Ovary (tissue), 9 donors: Measurements from ENCODE around the gene SETDB1. TPM values are rescaled to one million over a fixed set of nuclear protein-coding genes. Genes with fewer than 3 reads are reported as not detected.
"Not testable (repeated sequence)": the region's sequence is repeated elsewhere in the genome, so short reads cannot be mapped to it uniquely, and the experiment has no call there.

Experiments used
- DNase-seq, 5 donors: peaks; one replicate each; pipeline ENCODE4 v3.0.0-alpha.2; 2019 to 2020
- H3K27ac ChIP-seq, 2 donors: fragments of 200-600 bp; one replicate each; pipeline versions ENCODE4 v1.5.1 to v1.8.0; 2019 to 2022
- H3K27me3 ChIP-seq: fragments of 200-600 bp; one replicate; pipeline ENCODE4 v1.8.0; 2022
- H3K36me3 ChIP-seq: fragments of 200-600 bp; sonication (generic); one replicate; pipeline ENCODE4 v1.5.1; 2019
- H3K4me1 ChIP-seq: one replicate; pipeline ENCODE4 v1.8.1; 2013; ENCODE audit warnings: mild to moderate bottlenecking, moderate library complexity; ENCODE audit not compliant: insufficient read depth
- H3K4me3 ChIP-seq: fragments of 200-600 bp; sonication (generic); one replicate; pipeline ENCODE4 v1.5.1; 2017
- H3K9me3 ChIP-seq, 2 donors: fragments of 200-600 bp in 1 of 2; sonication (generic) in 1 of 2; one replicate each; pipeline versions ENCODE4 v1.5.1 to v1.8.1; 2013 to 2019; ENCODE audit warnings: mild to moderate bottlenecking in 1 of 2, moderate library complexity in 1 of 2
- CTCF ChIP-seq, 3 donors: fragments of 450-650 bp in 2 of 3; fragments of 200-600 bp in 1 of 3; IDR thresholded peaks; one replicate each; pipeline versions ENCODE4 v1.5.1 to v1.8.0; 2016 to 2022; ENCODE audit warnings: antibody characterized with exemption in 3 of 3, mild to moderate bottlenecking in 1 of 3
- EP300 ChIP-seq: sonication (generic); formaldehyde crosslinking; IDR thresholded peaks from one replicate; pipeline ENCODE4 v1.6.1; 2017; ENCODE audit warnings: antibody characterized with exemption
- POLR2A ChIP-seq: fragments of 450-650 bp; IDR thresholded peaks from one replicate; pipeline ENCODE4 v1.6.1; 2017; ENCODE audit warnings: antibody characterized with exemption, mild to moderate bottlenecking, moderate library complexity
- WGBS, 3 donors: extraction: QIAGEN DNeasy Blood & Tissue Kit in 1 of 3; methylation state at CpG; one replicate each; pipeline versions ENCODE4 v1.1.5 to v1.1.7; 2013 to 2017; 5-methylcytosine and 5-hydroxymethylcytosine counted together
- intact Hi-C, 4 donors: fragments of 100-400 bp; cut with DNase I; formaldehyde crosslinking; loops; one replicate each; pipeline versions ENCODE4 v1.11.0 to v1.15.1; 2022 to 2023
- polyA plus RNA-seq, 2 donors: library from polyadenylated mRNA; stranded (reverse); fragments of 200-250 nt in 1 of 2; fragments of 350-450 nt in 1 of 2; fragmentation: Illumina TruSeq in 1 of 2; extraction: RNeasy Lipid Tissue Mini Kit (QIAGEN cat#74804) in 1 of 2; gene quantifications; one replicate each; pipeline ENCODE4 v1.2.3, GENCODE V29; 2013 to 2014
- total RNA-seq, 7 donors: library from RNA; depleted of rRNA in 2 of 7; stranded (reverse); fragments of >200 nt in 2 of 7; fragmentation: NEBNext Ultra II Directional in 3 of 7; extraction: Animal tissue kit (Norgen Biotek cat#: 25700) in 3 of 7; gene quantifications; one replicate each; pipeline versions ENCODE4 v1.1.0 to v1.2.4, GENCODE V29; 2016 to 2023
- donor health status: DM: no; HTN: no; CAD: no; lungs with moderate emphysema.
- donor health status: DM: no; HTN: no; CAD: no.
- donor health status: Bipolar disorder and iron deficiency.
- donor health status: DM: yes; HTN: yes; CAD: no.
- donor health status: DM: no; HTN: no; CAD: no.
- donor health status: DM: yes; HTN: yes; CAD: no.

SETDB1 gene
- total and polyA plus RNA-seq, 9 donors: 21.9 to 49.4 (median 40.9) TPM

GRCh38 chr1:150925080-150925479 is 1.1 kb upstream of the SETDB1 start:
- Histone ChIP-seq H3K9me3 (no peaks in the 10 kb centered on the region), H3K27me3 (no peaks in the 10 kb centered on the region), H3K4me3 (peak overlapping the region; percentile 76), H3K27ac (no peak overlapping the region), H3K4me1 (no peaks in the 10 kb centered on the region), H3K36me3 (no peaks in the 10 kb centered on the region)
- intact Hi-C loops: loop anchor here in 2 of 4 donors (1.0 to 10.0 kb wide), 2 partner anchors 40 to 50 kb away; partner anchors contain the start of gene CERS2 (in 1 of the 2)
- DNase-seq: peak in 4 of 5 donors; percentile 22 to 41 (median 32)
- 51 to 89% (median 80%) methylated on average over 23 of the region's 23 CpGs for WGBS, 3 donors
- TF ChIP-seq CTCF (IDR thresholded peaks at IDR 0.05) (no peak), POLR2A (no peak), EP300 (no peak)

GRCh38 chr1:150927624-150928023 is 1.5 kb downstream of the SETDB1 start:
- WGBS, 3 donors: 90 to 92% (median 90%) methylated on average over 4 of the region's 4 CpGs
- intact Hi-C loops: loop anchor here in 1 of 4 donors (10.0 kb wide), 1 partner anchor 47 kb away; the partner anchor contains the start of gene CERS2
- no peaks in the 10 kb centered on the region for H3K27me3 ChIP-seq
- peaks cover 0 to 5% of the 10 kb centered on the region in 2 donors for H3K9me3 ChIP-seq
- H3K4me1 ChIP-seq: no peaks in the 10 kb centered on the region
- DNase-seq: no peak
- no peak overlapping the region for H3K4me3 ChIP-seq
- peaks cover 3% of the 10 kb centered on the region for H3K36me3 ChIP-seq
- TF ChIP-seq CTCF (IDR thresholded peaks at IDR 0.05) (no peak), EP300 (no peak)
- H3K27ac ChIP-seq: no peak overlapping the region

- intact Hi-C loops: loop anchor here in 1 of 4 donors (10.0 kb wide), 1 partner anchor 47 kb away; the partner anchor contains the start of gene CERS2
- Histone ChIP-seq H3K9me3 (peaks cover 0 to 5% of the 10 kb centered on the region in 2 donors), H3K36me3 (peaks cover 3% of the 10 kb centered on the region), H3K4me3 (no peak overlapping the region), H3K27ac (no peak overlapping the region), H3K27me3 (no peaks in the 10 kb centered on the region), H3K4me1 (no peaks in the 10 kb centered on the region)
- WGBS, 3 donors: 95 to 98% (median 96%) methylated on average over 3 of the region's 3 CpGs
- TF ChIP-seq EP300 (no peak), POLR2A (no peak), CTCF (IDR thresholded peaks at IDR 0.05) (no peak)
- DNase-seq: no peak
Measured at GRCh38 chr1:150928286-150928685, 2.1 kb downstream of the SETDB1 start.

GRCh38 chr1:150928775-150929174 is 2.6 kb downstream of the SETDB1 start:
- not testable (repeated sequence) for H3K9me3 ChIP-seq, H3K36me3 ChIP-seq, H3K4me3 ChIP-seq, H3K4me1 ChIP-seq, H3K27ac ChIP-seq, H3K27me3 ChIP-seq, DNase-seq
- intact Hi-C loops: loop anchor here in 1 of 4 donors (10.0 kb wide), 1 partner anchor 46 kb away; the partner anchor contains the start of gene CERS2
- 95 to 99% (median 96%) methylated on average over 6 of the region's 6 CpGs for WGBS, 3 donors

- Histone ChIP-seq H3K9me3 (peaks cover 0 to 5% of the 10 kb centered on the region in 2 donors), H3K36me3 (peaks cover 3% of the 10 kb centered on the region), H3K27me3 (no peaks in the 10 kb centered on the region), H3K4me3 (no peak overlapping the region), H3K4me1 (no peaks in the 10 kb centered on the region), H3K27ac (no peak overlapping the region)
- TF ChIP-seq POLR2A (no peak), EP300 (no peak), CTCF (IDR thresholded peaks at IDR 0.05) (no peak)
- no peak for DNase-seq
- intact Hi-C loops: no loop called here
- 97 to 100% (median 98%) methylated on average over 1 of the region's 1 CpG for WGBS, 3 donors
Measured at GRCh38 chr1:150931773-150932172, 5.6 kb downstream of the SETDB1 start.
